CD4-positive, alpha-beta T cell (primary cell): ENCODE measurements around the gene PIK3R1. TPM values are rescaled to one million over a fixed set of nuclear protein-coding genes. Genes with fewer than 3 reads are reported as not detected.

Experiments used
- ATAC-seq: fragments of 200-7000 bp; cut with Tn5 transposase; one replicate; pipeline ENCODE4 v1.10.0; 2022; ENCODE audit warnings: mild to moderate bottlenecking; ENCODE audit not compliant: poor library complexity
- CTCF ChIA-PET: fragments of 350-600 bp; sonication (Branson Sonifier 250); formaldehyde crosslinking; loops from one replicate; lab custom pipeline; 2021; ENCODE audit warnings: antibody characterized with exemption, inconsistent platforms; lab: Charles Lee
- POLR2A ChIA-PET: fragments of 350-600 bp; sonication (Branson Sonifier 250); formaldehyde crosslinking; loops from one replicate; lab custom pipeline; 2021; ENCODE audit warnings: antibody characterized with exemption, inconsistent platforms; lab: Charles Lee
- DNase-seq, 14 experiments: peaks; one replicate each; pipeline ENCODE4 v3.0.0-alpha.2; 2013 to 2020; ENCODE audit warnings: mixed read lengths in 2 of 14
- H3K27ac ChIP-seq, 2 donors: one replicate each; pipeline versions ENCODE4 v1.5.1 to v1.7.0; 2013; ENCODE audit warnings: low read length in 2 of 2, low read depth in 1 of 2, mild to moderate bottlenecking in 1 of 2
- H3K27me3 ChIP-seq, 2 experiments: 1 replicate in 1 of 2; 2 replicates in 1 of 2; pipeline versions ENCODE4 v1.6.1 to v1.7.0; 2013; ENCODE audit warnings: low read length in 2 of 2, control low read depth in 1 of 2, mild to moderate bottlenecking in 1 of 2, moderate library complexity in 1 of 2; ENCODE audit not compliant: insufficient read depth in 2 of 2, control insufficient read depth in 1 of 2
- H3K36me3 ChIP-seq: one replicate; pipeline ENCODE4 v1.6.1; 2013; ENCODE audit warnings: low read length, control low read depth; ENCODE audit not compliant: insufficient read depth
- H3K4me1 ChIP-seq: one replicate; pipeline ENCODE4 v1.6.1; 2013; ENCODE audit warnings: low read length, control low read depth; ENCODE audit not compliant: insufficient read depth
- H3K4me3 ChIP-seq: one replicate; pipeline ENCODE4 v1.5.1; 2013; ENCODE audit warnings: mild to moderate bottlenecking, low read length, moderate library complexity
- H3K9me3 ChIP-seq, 2 experiments: 1 replicate in 1 of 2; 2 replicates in 1 of 2; pipeline versions ENCODE4 v1.6.1 to v1.7.0; 2013; ENCODE audit warnings: low read length in 2 of 2, mild to moderate bottlenecking in 2 of 2, control low read depth in 1 of 2, moderate library complexity in 1 of 2; ENCODE audit not compliant: control insufficient read depth in 1 of 2, insufficient read depth in 1 of 2
- H3K27ac Mint-ChIP-seq: one replicate; pipeline ENCODE4 v1.8.0; 2020; ENCODE audit warnings: mixed read lengths
- H3K27me3 Mint-ChIP-seq: one replicate; pipeline ENCODE4 v1.8.0; 2021; ENCODE audit warnings: mixed read lengths
- H3K36me3 Mint-ChIP-seq: one replicate; pipeline ENCODE4 v1.8.0; 2021; ENCODE audit warnings: low read depth, mixed read lengths
- H3K4me1 Mint-ChIP-seq: one replicate; pipeline ENCODE4 v1.8.0; 2021; ENCODE audit warnings: low read depth, mixed read lengths
- H3K4me3 Mint-ChIP-seq: one replicate; pipeline ENCODE4 v1.8.0; 2020; ENCODE audit warnings: mild to moderate bottlenecking, mixed read lengths
- H3K9me3 Mint-ChIP-seq: one replicate; pipeline ENCODE4 v1.8.0; 2020; ENCODE audit warnings: mixed read lengths
- CTCF ChIP-seq: fragments of 200-600 bp; IDR thresholded peaks from one replicate; pipeline ENCODE4 v1.8.0; 2022; ENCODE audit warnings: antibody characterized with exemption, mild to moderate bottlenecking
- intact Hi-C, 2 experiments: fragments of 100-400 bp; cut with DNase I in 1 of 2; cut with micrococcal nuclease in 1 of 2; formaldehyde crosslinking; loops; one replicate each; pipeline versions ENCODE4 v1.15.1 to v1.9.0; 2023 to 2025; cut with DNase I, micrococcal nuclease
- total RNA-seq, 174 experiments: library from RNA in 2 of 174; stranded (reverse) in 2 of 174; gene quantifications; one replicate each; pipeline ENCODE4 v1.2.3 and lab custom pipeline; 2021 to 2026

PIK3R1 gene
- total RNA-seq, 2 experiments from 2014 or later = 455 to 459 TPM

GRCh38 chr5:68254810-68255209 lies 39.3 kb downstream of the PIK3R1 start:
- peaks cover 6% of the 10 kb centered on the region for H3K36me3 Mint-ChIP-seq
- no peaks in the 10 kb centered on the region for H3K27me3 Mint-ChIP-seq
- no peak for DNase-seq
- TF ChIP-seq CTCF = no peak
- H3K9me3 Mint-ChIP-seq = no peaks in the 10 kb centered on the region
- no peaks in the 10 kb centered on the region for H3K9me3 ChIP-seq
- peak overlapping the region; percentile 38 to 56 for H3K27ac ChIP-seq
- peak overlapping the region; percentile 82 for H3K27ac Mint-ChIP-seq
- peaks cover 4% of the 10 kb centered on the region for H3K36me3 ChIP-seq
- ChIA-PET POLR2A (interaction anchor here (0.9 to 5.0 kb wide), 11 partner anchors 11 to 1087 kb away, joined by 3 to 41 read pairs (median 5); partner anchors contain the start of gene PIK3R1), CTCF (interaction anchor here (0.9 to 3.4 kb wide), 4 partner anchors 13 to 40 kb away, joined by 3 to 9 read pairs (median 3); partner anchors contain the start of gene PIK3R1)
- peaks cover 67% of the 10 kb centered on the region for H3K4me1 ChIP-seq
- H3K27me3 ChIP-seq = no peaks in the 10 kb centered on the region
- peaks cover 97% of the 10 kb centered on the region for H3K4me1 Mint-ChIP-seq
- intact Hi-C loops = loop anchor here (5.0 to 10.0 kb wide), 5 partner anchors 32 to 1098 kb away; partner anchors contain the start of gene PIK3R1 (in 2 of the 2)
- ATAC-seq = no peak
- peak overlapping the region; percentile 66 for H3K4me3 Mint-ChIP-seq
- H3K4me3 ChIP-seq = no peak overlapping the region

GRCh38 chr5:68255305-68256120 lies 40.0 kb downstream of the PIK3R1 start:
- no peak for TF ChIP-seq CTCF
- H3K4me1 Mint-ChIP-seq = peaks cover 97% of the 10 kb centered on the region
- peak overlapping the region; percentile 66 for H3K4me3 Mint-ChIP-seq
- H3K36me3 ChIP-seq = peaks cover 4% of the 10 kb centered on the region
- H3K4me3 ChIP-seq = peak overlapping the region; percentile 29
- H3K4me1 ChIP-seq = peaks cover 65% of the 10 kb centered on the region
- H3K27me3 Mint-ChIP-seq = no peaks in the 10 kb centered on the region
- DNase-seq (peak in 7 of 14 experiments; percentile 16 to 82 (median 32)), ATAC-seq (peak; percentile 82)
- peak overlapping the region; percentile 82 for H3K27ac Mint-ChIP-seq
- intact Hi-C loops = loop anchor here in 1 of 2 experiments (1.0 to 10.0 kb wide), 2 partner anchors 16 to 1091 kb away; no protein-coding TSS in a partner anchor
- H3K36me3 Mint-ChIP-seq = peaks cover 10% of the 10 kb centered on the region
- H3K27me3 ChIP-seq = no peaks in the 10 kb centered on the region
- H3K27ac ChIP-seq = peak overlapping the region; percentile 38 to 56
- ChIA-PET CTCF (interaction anchor here (0.7 to 3.4 kb wide), 5 partner anchors 12 to 40 kb away, joined by 3 to 9 read pairs (median 3); partner anchors contain the start of gene PIK3R1), POLR2A (interaction anchor here (0.9 to 5.0 kb wide), 11 partner anchors 12 to 1088 kb away, joined by 3 to 41 read pairs (median 5); partner anchors contain the start of gene PIK3R1)
- no peaks in the 10 kb centered on the region for H3K9me3 Mint-ChIP-seq
- no peaks in the 10 kb centered on the region for H3K9me3 ChIP-seq

GRCh38 chr5:68257210-68257609 lies 41.7 kb downstream of the PIK3R1 start:
- peaks cover 13% of the 10 kb centered on the region for H3K36me3 Mint-ChIP-seq
- Histone ChIP-seq H3K4me1 (peaks cover 57% of the 10 kb centered on the region), H3K27me3 (no peaks in the 10 kb centered on the region)

More at GRCh38 chr5:68257210-68257609, 41.7 kb downstream of the PIK3R1 start:
- Histone ChIP-seq H3K4me3 (no peak overlapping the region), H3K9me3 (no peaks in the 10 kb centered on the region), H3K27ac (peak overlapping the region in 1 of 2 donors; percentile 53), H3K36me3 (no peaks in the 10 kb centered on the region)
- no peak for TF ChIP-seq CTCF
- Mint-ChIP-seq H3K9me3 (no peaks in the 10 kb centered on the region), H3K27ac (peak overlapping the region; percentile 82), H3K27me3 (no peaks in the 10 kb centered on the region), H3K4me1 (peaks cover 97% of the 10 kb centered on the region), H3K4me3 (peak overlapping the region; percentile 30)
- DNase-seq (no peak), ATAC-seq (no peak)
- CTCF ChIA-PET = interaction anchor here (0.9 to 3.4 kb wide), 5 partner anchors 10 to 29 kb away, joined by 3 to 9 read pairs (median 3); no protein-coding TSS in a partner anchor
- POLR2A ChIA-PET = interaction anchor here (0.9 to 5.0 kb wide), 4 partner anchors 13 to 41 kb away, joined by 3 to 41 read pairs (median 4); partner anchors contain the start of gene PIK3R1
- intact Hi-C loops = loop anchor here in 1 of 2 experiments (10.0 kb wide), 1 partner anchor 1092 kb away; no protein-coding TSS in a partner anchor
